Endothelial cell of umbilical vein (primary cell): Measurements from ENCODE around the gene IGSF11. TPM values are rescaled to one million over a fixed set of nuclear protein-coding genes. Genes with fewer than 3 reads are reported as not detected.
"Not testable (repeated sequence)": the region's sequence is repeated elsewhere in the genome, so short reads cannot be mapped to it uniquely, and the experiment has no call there.

Experiments used
- BruUV-seq: library from RNA; stranded (reverse); fragments of 400-500 nt; replicated peaks from 2 replicates; lab custom pipeline; 2021; lab: Mats Ljungman, UMichigan
- CTCF ChIA-PET: fragments of 300-600, 350-600 bp; sonication (Branson Sonifier 250); formaldehyde crosslinking; loops from one replicate; lab custom pipeline; 2021; ENCODE audit warnings: antibody characterized with exemption, inconsistent platforms; lab: Charles Lee
- POLR2A ChIA-PET: fragments of 300-600, 350-600 bp; sonication (Branson Sonifier 250); formaldehyde crosslinking; loops from one replicate; lab custom pipeline; 2021; ENCODE audit warnings: antibody characterized with exemption, inconsistent platforms; lab: Charles Lee
- DNase-seq: peaks from one replicate; pipeline ENCODE4 v3.0.0-alpha.2; 2011; ENCODE audit warnings: low read depth, low spot score
- FAIRE-seq: peaks from 2 replicates; lab custom pipeline; 2011; peaks lifted over from hg19 to GRCh38; lab: Jason Lieb, UNC
- H2AFZ ChIP-seq: 2 replicates; pipeline ENCODE4 v1.6.0; 2012; ENCODE audit warnings: low read depth, low read length, control low read depth, inconsistent platforms
- H3K27ac ChIP-seq: 2 replicates; pipeline ENCODE4 v1.5.1; 2011; ENCODE audit warnings: low read depth, mild to moderate bottlenecking, control low read depth, low read length, moderate library complexity; ENCODE audit not compliant: insufficient read depth
- H3K27me3 ChIP-seq, 2 experiments: 2 replicates each; pipeline versions ENCODE4 v1.6.0 to v1.6.1; 2011; ENCODE audit warnings: low read length in 2 of 2, mixed read lengths in 1 of 2; ENCODE audit not compliant: control insufficient read depth in 2 of 2, insufficient read depth in 2 of 2
- H3K36me3 ChIP-seq, 2 experiments: 2 replicates in 1 of 2; 3 replicates in 1 of 2; pipeline ENCODE4 v1.5.1; 2011; ENCODE audit warnings: low read length in 2 of 2, mild to moderate bottlenecking in 1 of 2, moderate library complexity in 1 of 2; ENCODE audit not compliant: control insufficient read depth in 2 of 2, insufficient read depth in 2 of 2; ENCODE audit errors: extremely low read depth in 1 of 2
- H3K4me1 ChIP-seq: 3 replicates; pipeline ENCODE4 v1.5.1; 2011; ENCODE audit warnings: mild to moderate bottlenecking, low read length; ENCODE audit not compliant: control insufficient read depth, insufficient read depth; ENCODE audit errors: extremely low read depth
- H3K4me2 ChIP-seq: 2 replicates; pipeline ENCODE4 v1.6.1; 2011; ENCODE audit warnings: low read length, control low read depth, mixed read lengths; ENCODE audit not compliant: insufficient read depth
- H3K4me3 ChIP-seq, 3 experiments: fragments of 200-600 bp in 1 of 3; sonication (generic), shearing (Covaris generic) in 1 of 3; replicated peaks in 1 of 3; 2 replicates each; pipeline ENCODE4 v1.5.1; 2011 to 2016; ENCODE audit warnings: control low read depth in 3 of 3, low read length in 3 of 3, mild to moderate bottlenecking in 2 of 3, inconsistent platforms in 1 of 3, low read depth in 1 of 3, moderate library complexity in 1 of 3; ENCODE audit not compliant: insufficient read depth in 1 of 3
- H3K79me2 ChIP-seq: 2 replicates; pipeline ENCODE4 v1.6.0; 2012; ENCODE audit warnings: low read length, inconsistent platforms; ENCODE audit not compliant: control insufficient read depth, insufficient read depth
- H3K9ac ChIP-seq: replicated peaks from 2 replicates; pipeline ENCODE3; 2011; ENCODE audit warnings: low read length, control low read depth; ENCODE audit not compliant: insufficient read depth; ENCODE audit errors: extremely low read depth
- H3K9me1 ChIP-seq: replicated peaks from 3 replicates; pipeline ENCODE4 v1.6.0; 2011; ENCODE audit warnings: mild to moderate bottlenecking, low read length; ENCODE audit not compliant: control insufficient read depth, insufficient read depth; ENCODE audit errors: extremely low read depth
- H3K9me3 ChIP-seq: replicated peaks from 2 replicates; pipeline ENCODE4 v1.5.1; 2012; ENCODE audit warnings: low read length, inconsistent platforms; ENCODE audit not compliant: control insufficient read depth, insufficient read depth
- H4K20me1 ChIP-seq: replicated peaks from 2 replicates; pipeline ENCODE3; 2011; ENCODE audit warnings: mild to moderate bottlenecking, low read length; ENCODE audit not compliant: control insufficient read depth, insufficient read depth; ENCODE audit errors: extremely low read depth
- GATA2 ChIP-seq: IDR thresholded peaks from 2 replicates; pipeline ENCODE4 v1.7.0; 2011; ENCODE audit warnings: low read depth, mild to moderate bottlenecking, moderate library complexity, mixed read lengths, low read length; ENCODE audit not compliant: insufficient read length, insufficient read depth
- JUN ChIP-seq: IDR thresholded peaks from 2 replicates; pipeline ENCODE4 v1.6.1; 2011; ENCODE audit warnings: borderline replicate concordance, low read depth; ENCODE audit not compliant: insufficient read length, insufficient read depth
- POLR2A ChIP-seq: IDR thresholded peaks from 2 replicates; pipeline ENCODE4 v1.6.1; 2012; ENCODE audit warnings: low read depth, mild to moderate bottlenecking, control low read depth, low read length
- POLR2AphosphoS5 ChIP-seq: IDR thresholded peaks from 2 replicates; pipeline ENCODE4 v1.6.1; 2012; ENCODE audit warnings: low read depth, mild to moderate bottlenecking, control low read depth, low read length, moderate library complexity; ENCODE audit not compliant: insufficient read depth
- dilution Hi-C: fragments of 300-500 bp; cut with MboI; formaldehyde crosslinking; loops from one replicate; pipeline ENCODE4 v1.15.0; 2019; ENCODE audit warnings: low sequenced_read_pairs; ENCODE audit not compliant: extremely low pct_ligation_motif_present
- intact Hi-C: fragments of 100-400 bp; cut with micrococcal nuclease; formaldehyde crosslinking; loops from one replicate; pipeline ENCODE4 v1.10.0; 2022
- polyA plus RNA-seq, 4 experiments: library from polyadenylated mRNA; depleted of rRNA in 3 of 4; stranded (reverse) in 3 of 4; unstranded in 1 of 4; fragments of >200 nt; gene quantifications; 2 replicates each; pipeline versions ENCODE4 v1.2.1 to v1.2.3, GENCODE V29; 2011 to 2012; ENCODE audit warnings: missing spikeins in 1 of 4
- total RNA-seq: library from RNA; stranded (reverse); gene quantifications from 2 replicates; pipeline ENCODE4 v1.2.3, GENCODE V29; 2021
- TF ChIP-seq, protein P1 (sequence below), 2 donors: IDR thresholded peaks; 1 replicate in 1 of 2; 2 replicates in 1 of 2; pipeline ENCODE4 v1.5.1; 2011; ENCODE audit warnings: low read length in 2 of 2, mild to moderate bottlenecking in 2 of 2, moderate library complexity in 2 of 2, control low read depth in 1 of 2, inconsistent platforms in 1 of 2, low read depth in 1 of 2; ENCODE audit not compliant: insufficient read depth in 1 of 2; ENCODE audit errors: extremely low read depth in 1 of 2

The IGSF11 gene
- total and polyA plus RNA-seq, 2 donors (not counting 3 experiments of a cell fraction or from before 2014, with no cell fraction given), result not detected

DNA sequence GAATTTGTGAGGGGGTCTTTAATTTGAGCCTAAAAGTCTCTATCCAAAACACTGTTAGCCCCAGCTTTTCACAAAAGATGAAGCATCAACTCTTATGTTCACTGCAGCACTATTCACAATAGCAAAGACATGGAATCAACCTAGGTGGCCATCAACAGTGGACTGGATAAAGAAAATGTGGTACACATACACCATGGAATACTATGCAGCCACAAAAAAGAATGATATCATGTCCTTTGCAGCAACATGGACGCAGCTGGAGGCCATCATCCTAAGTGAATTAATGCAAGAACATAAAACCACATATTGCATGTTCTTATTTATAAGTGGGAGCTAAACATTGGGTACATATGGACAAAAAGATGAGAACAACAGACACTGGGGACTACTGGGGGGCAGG, 59.2 kb downstream of the IGSF11 start:
- dilution Hi-C loops, POLR2A ChIA-PET, H3K9me3 ChIP-seq, H3K27me3 ChIP-seq, BruUV-seq, H3K9me1 ChIP-seq, H3K9ac ChIP-seq, DNase-seq, FAIRE-seq, H2AFZ ChIP-seq, H4K20me1 ChIP-seq, H3K79me2 ChIP-seq, H3K27ac ChIP-seq, H3K4me1 ChIP-seq, H3K4me2 ChIP-seq, CTCF ChIA-PET, H3K36me3 ChIP-seq, H3K4me3 ChIP-seq, intact Hi-C loops: not testable (repeated sequence)

DNA sequence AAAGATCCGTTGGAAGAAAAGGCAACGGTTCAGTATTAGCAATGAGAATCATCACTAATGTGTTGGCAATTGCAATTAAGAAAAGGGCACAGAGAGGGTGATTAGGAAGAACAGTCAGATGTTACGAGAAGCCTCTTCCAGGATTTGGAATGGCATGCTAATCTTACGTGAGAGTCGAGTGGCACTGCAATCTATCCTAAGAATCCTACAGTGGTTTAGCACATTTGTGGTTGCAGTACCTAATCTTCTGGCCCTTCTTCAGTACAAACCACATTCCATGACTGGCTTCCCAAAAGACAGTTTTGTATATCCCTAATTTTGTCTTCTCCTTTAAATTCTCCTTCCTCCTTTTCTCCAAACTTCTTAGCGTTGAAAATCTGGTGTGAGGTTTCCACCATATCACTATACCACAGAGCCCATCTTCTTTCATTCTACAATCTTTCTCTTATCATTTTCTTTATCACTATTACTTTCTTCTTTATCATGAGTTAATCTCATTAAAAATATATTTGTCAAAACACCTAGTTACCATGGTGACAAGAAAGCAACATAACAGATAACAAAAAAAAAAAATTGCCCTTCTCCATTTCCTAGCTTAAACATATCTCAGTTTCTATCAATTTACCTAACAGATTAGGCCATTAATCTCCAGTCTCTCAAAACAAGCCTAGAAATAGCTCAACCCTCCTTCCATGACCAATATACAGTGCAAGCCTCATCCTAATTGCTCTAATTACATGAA, 60.1 kb downstream of the IGSF11 start:
- FAIRE-seq (no peak), DNase-seq (no peak)
- H3K4me2 ChIP-seq, result no peak overlapping the region
- H3K27ac ChIP-seq, result no peak overlapping the region
- POLR2A ChIA-PET, result no interaction called here
- H3K9me1 ChIP-seq, result no peaks in the 10 kb centered on the region
- BruUV-seq, result no TSS peak
- intact Hi-C loops (no loop called here), dilution Hi-C loops (no loop called here)
- H3K9me3 ChIP-seq, result no peaks in the 10 kb centered on the region
- H3K4me3 ChIP-seq, result no peak overlapping the region
- CTCF ChIA-PET, result interaction anchor here (1.7 kb wide), 1 partner anchor 8 kb away, joined by 4 read pairs; no protein-coding TSS in a partner anchor
- H3K4me1 ChIP-seq, result no peaks in the 10 kb centered on the region
- H2AFZ ChIP-seq, result no peak overlapping the region
- TF ChIP-seq GATA2, result no peak
- no peak for TF ChIP-seq JUN
- TF ChIP-seq, protein P1, sequence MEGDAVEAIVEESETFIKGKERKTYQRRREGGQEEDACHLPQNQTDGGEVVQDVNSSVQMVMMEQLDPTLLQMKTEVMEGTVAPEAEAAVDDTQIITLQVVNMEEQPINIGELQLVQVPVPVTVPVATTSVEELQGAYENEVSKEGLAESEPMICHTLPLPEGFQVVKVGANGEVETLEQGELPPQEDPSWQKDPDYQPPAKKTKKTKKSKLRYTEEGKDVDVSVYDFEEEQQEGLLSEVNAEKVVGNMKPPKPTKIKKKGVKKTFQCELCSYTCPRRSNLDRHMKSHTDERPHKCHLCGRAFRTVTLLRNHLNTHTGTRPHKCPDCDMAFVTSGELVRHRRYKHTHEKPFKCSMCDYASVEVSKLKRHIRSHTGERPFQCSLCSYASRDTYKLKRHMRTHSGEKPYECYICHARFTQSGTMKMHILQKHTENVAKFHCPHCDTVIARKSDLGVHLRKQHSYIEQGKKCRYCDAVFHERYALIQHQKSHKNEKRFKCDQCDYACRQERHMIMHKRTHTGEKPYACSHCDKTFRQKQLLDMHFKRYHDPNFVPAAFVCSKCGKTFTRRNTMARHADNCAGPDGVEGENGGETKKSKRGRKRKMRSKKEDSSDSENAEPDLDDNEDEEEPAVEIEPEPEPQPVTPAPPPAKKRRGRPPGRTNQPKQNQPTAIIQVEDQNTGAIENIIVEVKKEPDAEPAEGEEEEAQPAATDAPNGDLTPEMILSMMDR (IDR thresholded peaks at IDR 0.05; ENCODE audit: extremely low read depth in 1 of 2, insufficient read depth in 1 of 2, low read depth in 1 of 2, low read length in 2 of 2), result no peak
- no peak for TF ChIP-seq POLR2A
- no peak for TF ChIP-seq POLR2AphosphoS5
- H3K9ac ChIP-seq, result no peak overlapping the region
- H3K27me3 ChIP-seq, result no peaks in the 10 kb centered on the region
- H3K79me2 ChIP-seq, result no peaks in the 10 kb centered on the region
- H3K36me3 ChIP-seq, result no peaks in the 10 kb centered on the region
- H4K20me1 ChIP-seq, result no peaks in the 10 kb centered on the region
